ENCODE measurements around the gene MYO7A.

DNA sequence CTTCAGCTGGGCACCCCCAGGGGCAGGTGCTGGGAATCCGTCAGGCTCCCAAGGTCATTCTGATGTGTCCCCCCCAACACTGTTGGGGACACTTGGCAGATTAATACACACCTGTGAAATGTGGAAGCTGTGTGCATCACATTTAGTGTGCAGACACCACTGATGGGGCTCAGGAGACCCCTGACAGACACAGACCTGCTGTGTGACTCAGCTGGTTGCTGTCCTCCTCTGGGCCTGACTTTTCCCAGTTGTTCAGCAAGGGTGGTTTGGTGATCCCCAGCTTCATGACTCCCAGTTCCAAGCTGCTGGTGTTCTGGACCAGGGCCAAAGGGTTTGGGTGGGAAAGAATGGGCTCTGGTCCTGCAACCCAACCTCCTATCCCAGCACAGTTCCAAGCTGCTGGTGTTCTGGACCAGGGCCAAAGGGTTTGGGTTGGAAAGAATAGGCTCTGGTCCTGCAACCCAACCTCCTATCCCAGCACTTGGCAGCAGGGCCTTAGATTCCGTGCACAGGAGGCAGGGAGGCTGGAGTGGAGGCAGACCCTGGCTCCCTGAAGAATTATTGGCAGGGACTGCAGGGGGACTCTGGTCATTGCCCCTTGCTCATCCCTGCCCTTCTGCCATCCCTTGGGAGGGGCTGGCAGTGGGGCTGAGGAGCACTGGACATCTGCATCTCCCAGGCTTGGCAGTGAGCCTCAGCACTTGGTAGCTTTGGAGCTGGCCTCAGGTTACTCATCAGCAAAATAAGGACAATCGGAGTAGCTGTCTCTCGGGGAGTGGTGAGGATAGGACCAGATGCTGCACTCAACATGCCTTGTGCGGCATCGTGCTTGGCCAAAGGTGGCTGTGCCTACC lies 33.8 kb upstream of the MYO7A start:
- TF ChIP-seq, protein P1, sequence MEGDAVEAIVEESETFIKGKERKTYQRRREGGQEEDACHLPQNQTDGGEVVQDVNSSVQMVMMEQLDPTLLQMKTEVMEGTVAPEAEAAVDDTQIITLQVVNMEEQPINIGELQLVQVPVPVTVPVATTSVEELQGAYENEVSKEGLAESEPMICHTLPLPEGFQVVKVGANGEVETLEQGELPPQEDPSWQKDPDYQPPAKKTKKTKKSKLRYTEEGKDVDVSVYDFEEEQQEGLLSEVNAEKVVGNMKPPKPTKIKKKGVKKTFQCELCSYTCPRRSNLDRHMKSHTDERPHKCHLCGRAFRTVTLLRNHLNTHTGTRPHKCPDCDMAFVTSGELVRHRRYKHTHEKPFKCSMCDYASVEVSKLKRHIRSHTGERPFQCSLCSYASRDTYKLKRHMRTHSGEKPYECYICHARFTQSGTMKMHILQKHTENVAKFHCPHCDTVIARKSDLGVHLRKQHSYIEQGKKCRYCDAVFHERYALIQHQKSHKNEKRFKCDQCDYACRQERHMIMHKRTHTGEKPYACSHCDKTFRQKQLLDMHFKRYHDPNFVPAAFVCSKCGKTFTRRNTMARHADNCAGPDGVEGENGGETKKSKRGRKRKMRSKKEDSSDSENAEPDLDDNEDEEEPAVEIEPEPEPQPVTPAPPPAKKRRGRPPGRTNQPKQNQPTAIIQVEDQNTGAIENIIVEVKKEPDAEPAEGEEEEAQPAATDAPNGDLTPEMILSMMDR (IDR thresholded peaks at IDR 0.05), result no peak
- no peak for TF ChIP-seq ZFX (IDR thresholded peaks at IDR 0.05; ENCODE audit: borderline replicate concordance)
